HG03571 (cell line): ENCODE measurements around the gene NDUFV1.
"Not testable (repeated sequence)": the region's sequence is repeated elsewhere in the genome, so short reads cannot be mapped to it uniquely, and the experiment has no call there.

ENCODE experiments used
- ATAC-seq: cut with Tn5 transposase; IDR thresholded peaks from one replicate; pipeline ENCODE4 v1.9.1; 2021; ENCODE audit not compliant: unreplicated experiment

NDUFV1 gene

DNA sequence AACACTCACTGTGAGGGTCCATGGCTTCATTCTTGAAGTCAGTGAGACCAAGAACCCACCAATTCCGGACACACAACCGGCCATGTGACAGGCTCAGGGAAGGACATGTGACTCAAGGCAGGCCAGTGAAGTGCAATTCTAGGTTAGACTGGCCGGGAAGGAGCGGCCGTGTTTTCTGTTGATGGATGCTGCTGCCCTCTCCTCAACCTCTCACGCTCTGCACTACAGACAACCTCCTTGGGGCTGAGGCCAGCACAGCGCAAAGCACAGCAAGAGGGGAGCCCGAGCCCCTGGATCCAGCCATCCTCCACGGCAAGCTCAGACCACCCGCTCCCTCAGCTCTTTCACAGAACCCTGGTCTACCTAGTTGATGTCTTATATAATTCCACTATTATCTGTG lies 20.2 kb downstream of the NDUFV1 start:
- ATAC-seq: no peak

DNA sequence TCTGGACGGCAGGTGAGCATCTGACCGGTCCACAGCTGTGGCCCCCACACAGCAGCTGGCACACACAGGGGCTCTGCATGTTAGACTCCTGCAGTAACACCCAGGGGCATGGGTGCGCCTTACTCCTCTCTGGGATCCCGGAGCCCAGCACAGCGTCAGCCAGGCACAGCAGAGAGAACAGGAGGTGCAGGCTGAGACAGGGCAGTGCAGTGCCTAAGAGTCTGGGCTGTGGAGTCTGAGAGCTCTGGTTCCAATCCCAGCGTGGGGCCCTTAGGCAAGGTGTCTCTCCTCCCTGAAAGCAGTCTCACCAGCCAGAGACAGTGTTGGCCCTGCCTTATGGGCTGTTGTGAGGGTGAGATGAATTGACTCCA lies 20.7 kb downstream of the NDUFV1 start:
- ATAC-seq: no peak

DNA sequence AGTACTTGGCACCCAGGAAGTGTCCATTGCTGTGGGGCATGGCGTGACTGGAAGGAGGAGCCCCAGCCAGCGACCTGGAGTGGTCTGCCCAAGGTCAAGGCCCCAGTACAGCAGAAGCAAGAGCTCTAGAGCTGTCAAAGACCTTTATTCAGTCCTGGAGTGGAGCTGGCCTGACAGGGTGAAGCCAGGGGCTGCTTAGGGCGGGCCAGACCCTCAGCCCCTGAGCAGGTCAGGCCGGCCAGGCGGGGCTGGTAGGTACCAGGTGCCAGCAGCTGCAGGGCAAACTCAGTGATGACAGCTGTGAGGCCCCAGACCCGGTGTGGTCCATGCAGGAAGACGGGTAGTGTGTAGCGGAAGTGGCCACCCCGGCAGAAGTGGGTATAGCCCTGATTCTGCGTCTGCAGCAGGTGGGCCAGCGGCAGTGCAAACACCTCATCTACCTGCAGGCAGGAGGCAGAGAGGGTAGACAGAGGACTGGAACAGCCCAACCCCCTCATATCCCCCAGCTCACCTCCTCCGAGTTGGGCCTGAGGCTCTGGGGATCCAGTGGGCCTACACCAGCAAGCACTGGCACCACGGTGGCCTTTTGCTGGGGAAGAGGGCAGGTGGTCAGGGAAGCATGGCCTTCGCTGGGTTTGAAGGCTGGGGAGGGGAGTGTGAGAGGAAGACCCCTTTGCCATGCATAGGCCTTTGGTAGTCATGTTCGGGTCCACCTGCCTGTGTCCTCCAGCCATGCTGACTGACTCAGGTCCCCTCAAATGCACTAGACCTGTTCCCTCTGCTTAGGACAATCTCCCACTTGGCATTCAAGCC lies 21.3 kb downstream of the NDUFV1 start:
- ATAC-seq: no peak

DNA sequence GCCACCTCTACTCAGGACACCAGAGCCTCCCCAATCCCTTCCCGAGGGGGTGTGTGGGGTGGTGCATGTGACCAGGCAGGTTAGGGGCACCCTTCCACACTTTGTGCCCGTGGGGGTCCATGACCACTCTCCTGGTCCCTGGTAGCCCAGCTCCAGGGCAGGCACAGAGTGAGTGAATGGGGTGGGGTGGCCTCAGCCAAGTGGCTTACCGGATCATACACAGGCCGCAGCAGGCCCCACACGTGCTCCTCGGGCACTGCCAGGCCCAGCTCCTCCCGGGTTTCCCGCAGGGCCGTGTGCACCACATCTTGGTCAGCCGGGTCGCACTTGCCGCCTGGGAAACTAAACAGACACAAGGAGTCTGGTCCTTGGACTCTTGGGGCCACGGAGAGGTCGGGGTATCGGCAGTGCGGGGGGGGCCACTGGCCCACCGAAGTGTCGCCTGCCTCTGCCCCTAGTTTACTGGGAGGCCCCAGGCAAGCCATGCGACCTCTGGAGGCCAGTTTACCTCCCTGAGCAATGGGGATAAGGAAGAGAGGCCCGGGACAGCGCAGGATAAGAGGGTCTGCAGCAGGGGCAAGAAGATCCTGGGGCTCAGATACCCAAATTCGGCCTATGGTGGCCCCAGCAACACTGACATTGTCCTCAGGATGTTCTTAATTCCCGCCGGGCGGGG lies 22.1 kb downstream of the NDUFV1 start:
- no peak for ATAC-seq

DNA sequence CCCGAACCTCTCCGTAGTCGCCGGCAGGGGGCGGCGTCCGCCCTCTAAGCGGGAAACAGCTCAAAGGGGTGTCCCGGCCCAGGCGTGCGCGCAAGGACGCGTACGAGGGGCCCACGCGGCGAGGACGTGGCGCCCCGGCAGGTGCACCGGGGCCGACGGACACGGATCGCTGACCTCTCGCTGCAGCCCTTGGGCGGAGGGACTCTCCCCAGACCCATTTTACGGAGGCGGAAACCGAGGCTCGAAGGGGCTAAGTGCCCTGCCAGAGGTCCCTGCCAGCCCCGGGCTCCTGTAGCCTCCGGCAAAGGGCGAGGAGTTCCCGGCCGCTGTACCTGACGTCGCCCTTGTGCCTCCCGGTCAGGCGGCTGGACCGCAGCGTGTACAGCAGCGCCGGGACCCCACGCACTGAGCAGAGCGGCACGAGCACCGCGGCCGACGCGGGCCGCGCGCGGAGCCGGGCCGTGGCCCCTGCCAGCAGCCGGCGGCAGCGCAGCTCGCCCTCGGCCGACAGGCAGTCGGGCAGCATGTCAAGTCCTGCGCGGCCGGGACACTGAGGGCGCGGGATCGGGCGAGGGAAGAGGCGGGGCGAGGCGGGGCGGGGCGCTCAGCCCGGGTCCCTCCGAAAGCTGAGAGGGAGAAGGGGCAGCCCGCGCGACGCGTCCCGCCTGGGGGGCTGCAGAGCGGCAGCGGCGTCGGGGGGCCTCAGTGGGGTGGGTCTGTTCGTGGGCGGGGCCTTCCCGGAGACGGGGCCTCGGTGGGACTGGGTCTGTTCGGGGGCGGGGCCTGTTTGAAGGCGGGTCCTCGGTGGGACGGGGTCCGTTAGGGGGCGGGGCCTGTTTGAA lies 22.9 kb downstream of the NDUFV1 start, which contains the start of gene NUDT8:
NUDT8 (minus strand) TSS at position 552 of the 842 bp plus-strand sequence; CDS start at position 526, 26 bp downstream.
- ATAC-seq: peak; percentile 55

DNA sequence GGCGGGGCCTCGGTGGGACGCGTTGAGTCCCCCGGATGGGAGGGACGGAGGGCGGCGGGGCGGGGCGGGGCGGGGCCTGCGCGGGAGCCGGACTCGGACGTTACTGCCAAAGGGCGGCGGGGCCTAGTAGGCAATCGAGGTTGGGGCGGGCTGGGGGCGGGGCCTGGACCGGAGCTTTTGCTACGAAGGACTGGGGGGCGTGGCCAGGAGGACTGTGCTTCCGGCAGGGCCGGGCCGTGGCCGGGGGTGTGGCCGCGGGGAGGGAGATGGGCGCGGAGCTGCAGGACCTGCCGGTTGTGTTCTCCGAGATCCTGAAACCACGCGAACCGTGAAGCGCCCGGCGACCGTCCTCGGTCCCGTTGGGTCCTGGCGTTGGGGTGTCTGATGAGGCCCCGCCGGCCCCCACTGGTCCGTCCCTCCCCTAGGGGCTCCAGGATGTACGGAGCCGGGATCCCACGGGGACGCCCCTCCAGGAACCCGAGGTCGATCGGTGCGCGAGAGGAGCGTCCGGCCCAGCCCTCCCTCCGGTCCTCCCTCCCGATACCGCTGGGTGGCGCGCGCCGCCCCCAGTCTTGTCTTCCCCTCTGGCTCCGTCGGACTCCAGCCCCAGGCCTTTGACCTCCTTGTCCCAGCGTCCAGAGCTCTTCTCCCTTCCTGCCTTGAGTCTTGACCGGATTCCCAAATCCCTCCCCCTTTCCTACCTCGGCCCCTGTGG lies 23.6 kb downstream of the NDUFV1 start:
- ATAC-seq: peak; percentile 53

DNA sequence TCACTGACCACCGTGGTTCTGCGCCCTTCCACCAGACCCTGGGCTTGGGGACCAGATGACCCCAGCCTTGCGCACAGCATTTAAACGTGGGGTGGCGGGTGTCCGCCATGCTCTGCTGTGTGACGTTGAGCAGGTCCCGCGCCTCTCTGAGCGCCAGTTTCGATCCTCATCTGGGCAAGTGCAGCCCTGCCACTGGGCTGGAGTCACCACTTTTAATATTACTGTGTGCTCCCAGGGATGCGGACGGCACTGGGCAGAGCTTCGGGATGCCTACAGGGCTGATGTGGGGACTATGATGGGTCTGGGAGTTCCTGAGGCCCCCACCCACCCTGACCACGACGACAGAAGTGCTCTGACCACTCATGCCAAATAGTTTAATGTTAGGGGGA lies 24.2 kb downstream of the NDUFV1 start:
- no peak for ATAC-seq

DNA sequence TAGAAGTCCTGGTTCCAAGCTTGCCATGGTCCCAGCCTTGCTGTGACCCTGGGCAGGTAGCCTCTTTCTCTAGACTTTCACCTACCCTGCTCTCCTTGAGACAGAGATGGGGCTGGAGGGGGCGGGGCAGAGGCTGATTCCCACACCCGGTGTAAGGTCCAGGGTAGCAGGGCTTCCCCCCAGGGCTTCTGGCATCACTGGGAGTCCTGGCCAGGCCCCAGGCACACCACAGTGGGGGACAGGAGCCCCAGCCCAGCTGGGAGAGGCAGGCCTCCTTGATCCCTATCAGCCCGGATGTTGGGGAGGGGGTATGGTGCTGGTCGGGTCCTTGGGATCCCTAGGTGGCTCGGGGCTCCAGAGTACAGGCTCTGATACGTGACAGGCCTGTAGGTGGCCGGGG lies 24.7 kb downstream of the NDUFV1 start:
- ATAC-seq: no peak

DNA sequence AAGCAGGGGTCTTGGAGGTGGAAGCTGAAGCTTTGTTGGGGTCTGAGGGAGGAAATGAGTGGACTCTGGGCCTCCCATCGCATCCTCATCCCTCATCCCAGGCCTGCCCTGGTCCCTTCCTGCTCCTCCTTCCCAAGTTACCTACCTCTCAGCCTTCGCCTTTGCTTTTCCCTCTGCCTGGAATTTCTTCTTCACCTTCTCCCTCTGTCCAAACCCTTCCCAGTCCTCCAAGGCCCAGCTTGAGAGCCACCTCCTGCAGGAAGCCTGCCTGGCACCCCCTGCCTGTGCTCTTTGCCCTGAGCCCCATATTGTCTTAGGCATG lies 25.1 kb downstream of the NDUFV1 start:
- no peak for ATAC-seq

DNA sequence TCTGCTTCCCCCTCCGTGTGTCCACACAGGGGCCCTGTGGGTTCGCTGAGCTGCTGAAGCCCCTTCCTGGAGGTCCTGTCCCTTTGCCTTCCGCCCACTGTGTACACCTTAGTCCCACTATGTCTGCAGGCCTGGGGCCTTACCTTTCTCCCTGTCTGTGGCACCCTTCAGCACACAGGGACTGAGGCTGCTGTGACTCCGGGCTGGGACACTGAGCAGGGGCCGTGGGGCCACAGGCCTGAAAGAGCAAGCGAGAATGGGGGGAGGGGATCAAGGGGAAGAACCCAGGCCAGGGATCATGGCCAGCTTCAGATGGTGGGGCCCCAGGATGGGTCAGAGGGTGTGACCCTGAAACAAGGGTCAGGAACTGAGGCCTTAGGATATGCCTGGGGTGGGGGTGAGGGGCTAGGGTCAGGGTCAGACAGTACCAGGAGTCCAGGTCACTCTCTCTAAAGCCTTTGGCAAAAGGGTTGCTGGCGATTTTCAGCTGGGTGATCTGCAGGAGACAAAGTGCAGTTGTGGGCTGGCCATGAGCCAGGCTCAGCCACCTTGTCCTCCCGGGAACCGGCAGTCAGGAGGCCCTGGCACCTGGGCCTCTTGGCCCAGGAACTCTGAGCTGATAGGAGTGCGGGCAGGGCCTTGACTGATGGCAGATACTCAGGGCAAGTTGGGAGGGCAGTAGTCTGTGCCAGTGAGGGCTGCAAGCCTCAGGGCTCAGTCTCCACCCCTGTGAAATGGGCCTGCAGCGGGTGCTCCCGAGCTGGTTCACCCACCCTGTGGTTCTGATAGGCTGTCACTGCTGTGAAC lies 25.6 kb downstream of the NDUFV1 start:
- no peak for ATAC-seq

DNA sequence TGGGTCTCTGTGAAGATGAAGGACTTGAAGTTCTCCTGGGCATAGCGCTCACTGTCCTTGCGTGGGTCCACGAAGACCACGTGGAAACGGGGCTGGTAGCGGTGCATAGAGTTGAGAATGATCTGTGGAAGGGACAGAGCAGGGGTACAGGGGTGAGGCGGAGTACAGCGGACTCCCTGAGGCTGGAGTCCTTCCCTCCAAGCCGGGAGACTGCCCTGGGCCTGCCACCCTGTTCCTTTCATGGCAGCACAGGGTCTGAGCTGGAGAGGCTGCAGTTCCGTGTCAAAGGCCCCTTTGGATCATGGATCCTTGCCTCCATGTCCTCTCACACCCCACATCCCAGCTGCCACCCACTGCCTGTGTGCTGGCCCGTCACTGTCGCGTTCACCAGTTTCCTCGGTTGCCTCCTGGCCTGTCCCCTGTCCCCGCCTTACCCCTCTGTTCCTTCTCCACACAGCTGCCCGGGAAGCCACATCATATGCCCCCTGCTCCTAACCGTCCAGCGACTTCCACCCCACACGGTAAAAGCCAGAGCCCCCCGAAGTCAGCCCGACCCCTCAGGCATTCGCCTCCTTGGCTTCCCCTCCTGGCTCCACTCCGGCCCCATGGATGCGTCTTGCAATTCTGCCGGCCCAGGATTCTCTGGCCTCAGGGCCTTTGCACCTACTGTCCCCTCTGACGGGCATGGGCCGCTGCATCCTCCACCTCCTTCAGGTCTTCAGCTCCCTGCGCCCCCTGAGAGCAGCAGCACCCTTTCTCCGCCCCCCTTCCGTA lies 26.4 kb downstream of the NDUFV1 start:
- no peak for ATAC-seq

DNA sequence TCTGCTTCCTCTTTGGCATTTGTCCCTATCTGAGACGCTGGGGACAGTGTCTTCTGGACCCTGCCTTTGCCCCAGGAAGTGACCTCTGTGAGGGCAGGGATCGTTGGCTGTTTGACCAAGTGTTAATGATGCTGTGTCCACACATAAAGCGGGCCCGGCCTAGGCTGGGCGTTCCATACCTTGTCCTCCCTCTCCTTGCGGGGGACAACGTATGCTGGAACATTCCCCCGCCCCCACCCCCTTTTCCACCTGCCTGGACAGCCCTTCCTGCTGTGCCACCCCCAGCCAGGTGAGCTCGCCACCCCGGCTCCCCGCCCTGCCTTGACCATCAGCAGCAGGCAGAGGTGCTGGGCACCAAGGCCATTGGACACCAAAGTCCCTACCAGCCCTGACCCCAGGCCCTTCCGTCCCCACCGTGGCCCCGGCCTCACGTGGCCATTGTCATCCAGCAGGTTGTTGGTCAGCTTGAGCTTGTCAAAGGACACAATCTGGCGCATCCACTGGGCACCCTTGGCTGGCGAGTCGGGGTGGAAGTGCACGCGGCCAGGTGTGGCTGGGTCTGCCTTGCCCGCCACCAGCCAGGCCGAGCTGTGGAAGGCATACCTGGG lies 27.1 kb downstream of the NDUFV1 start:
- no peak for ATAC-seq

DNA sequence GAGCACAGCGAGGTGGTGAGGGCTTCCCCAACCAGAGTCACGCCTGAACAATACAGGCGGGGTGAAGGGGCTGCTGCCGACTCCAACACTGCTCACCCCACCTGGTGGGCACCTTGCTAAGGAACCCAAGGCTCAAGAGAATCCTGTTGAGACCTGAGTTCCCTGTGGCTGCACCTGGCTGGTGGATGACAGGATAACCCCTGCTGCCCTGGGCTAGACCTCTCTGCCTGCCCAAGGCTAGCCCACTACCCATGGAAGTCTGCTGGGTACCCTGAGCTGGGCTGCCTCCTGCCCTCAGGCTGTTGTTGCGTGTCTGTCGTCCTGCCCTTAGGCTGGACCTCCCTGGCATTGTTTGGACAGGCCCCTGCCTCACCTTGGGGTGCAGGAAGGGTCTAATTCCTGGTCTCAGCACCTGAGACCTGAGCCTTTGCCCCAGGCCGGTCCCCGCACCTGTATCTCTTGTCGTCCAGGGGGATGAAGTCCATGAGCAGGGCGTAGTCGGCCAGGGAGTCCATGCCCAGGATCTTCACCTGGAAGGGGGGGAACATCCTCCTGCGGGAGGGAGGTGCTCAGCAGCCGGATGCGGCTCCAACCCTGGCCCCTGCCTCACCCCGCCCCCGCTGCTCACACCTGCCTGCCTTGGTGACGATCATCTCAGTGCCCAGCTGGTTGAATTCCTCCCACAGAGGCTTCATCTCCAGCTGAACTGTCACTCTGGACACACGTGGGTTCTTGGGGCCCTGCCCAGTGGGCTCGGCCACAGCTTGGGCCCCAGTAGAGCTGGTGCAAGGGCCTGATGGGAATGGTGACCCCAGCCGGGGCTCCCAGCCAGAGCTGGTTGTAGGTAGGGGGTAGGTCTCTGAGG lies 27.9 kb downstream of the NDUFV1 start:
- ATAC-seq: no peak

DNA sequence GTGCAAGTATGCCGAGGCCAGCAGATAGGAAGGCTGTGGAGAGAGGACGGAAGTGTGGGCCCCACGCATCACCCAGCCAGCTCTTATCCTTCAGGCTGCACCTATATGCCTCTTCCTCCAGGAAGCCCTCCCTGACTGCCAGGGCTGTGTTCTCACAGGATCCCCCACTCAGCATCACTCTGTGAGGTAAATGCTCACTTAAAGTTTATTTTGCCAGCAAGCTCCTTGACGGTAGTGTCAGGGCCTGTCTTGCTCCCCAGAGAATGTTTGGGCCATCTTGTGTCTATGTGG lies 28.4 kb downstream of the NDUFV1 start:
- no peak for ATAC-seq

DNA sequence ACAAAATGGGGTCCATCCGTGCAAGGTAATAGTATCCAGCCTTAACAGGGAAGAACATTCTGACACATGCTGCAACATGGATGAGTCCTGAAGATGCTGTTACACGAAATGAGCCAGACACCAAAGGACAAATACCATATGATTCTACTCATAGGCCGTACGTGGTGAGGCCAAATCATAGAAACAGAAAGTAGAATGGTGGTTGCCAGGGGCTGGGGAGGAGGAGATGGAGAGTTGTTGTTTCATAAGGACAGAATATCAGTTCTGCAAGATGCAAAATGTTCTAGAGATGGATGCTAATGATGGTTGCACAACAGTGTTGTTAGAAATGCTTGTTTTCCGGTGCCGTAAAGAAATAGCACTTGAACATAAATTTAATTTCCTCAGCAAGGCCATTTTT lies 30.2 kb downstream of the NDUFV1 start:
- no peak for ATAC-seq

DNA sequence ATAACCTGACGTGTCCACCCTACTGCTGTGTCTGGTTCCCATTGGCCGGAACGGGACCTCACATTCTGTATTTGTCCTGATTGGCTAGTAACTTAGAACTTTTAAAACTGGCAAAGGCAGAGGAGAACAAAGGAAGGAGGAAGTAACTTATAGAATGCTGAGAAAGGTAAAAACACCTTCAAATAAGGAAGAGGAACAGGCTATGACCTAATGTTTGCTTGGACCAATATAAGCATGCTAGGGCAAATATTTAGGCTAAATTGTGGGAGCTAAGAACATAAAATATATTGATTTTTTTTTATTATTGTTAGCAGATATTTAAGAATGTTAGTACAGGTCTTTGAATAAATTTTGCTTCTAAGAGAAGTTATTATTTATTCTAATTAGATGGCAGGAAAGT lies 30.7 kb downstream of the NDUFV1 start:
- not testable (repeated sequence) for ATAC-seq

DNA sequence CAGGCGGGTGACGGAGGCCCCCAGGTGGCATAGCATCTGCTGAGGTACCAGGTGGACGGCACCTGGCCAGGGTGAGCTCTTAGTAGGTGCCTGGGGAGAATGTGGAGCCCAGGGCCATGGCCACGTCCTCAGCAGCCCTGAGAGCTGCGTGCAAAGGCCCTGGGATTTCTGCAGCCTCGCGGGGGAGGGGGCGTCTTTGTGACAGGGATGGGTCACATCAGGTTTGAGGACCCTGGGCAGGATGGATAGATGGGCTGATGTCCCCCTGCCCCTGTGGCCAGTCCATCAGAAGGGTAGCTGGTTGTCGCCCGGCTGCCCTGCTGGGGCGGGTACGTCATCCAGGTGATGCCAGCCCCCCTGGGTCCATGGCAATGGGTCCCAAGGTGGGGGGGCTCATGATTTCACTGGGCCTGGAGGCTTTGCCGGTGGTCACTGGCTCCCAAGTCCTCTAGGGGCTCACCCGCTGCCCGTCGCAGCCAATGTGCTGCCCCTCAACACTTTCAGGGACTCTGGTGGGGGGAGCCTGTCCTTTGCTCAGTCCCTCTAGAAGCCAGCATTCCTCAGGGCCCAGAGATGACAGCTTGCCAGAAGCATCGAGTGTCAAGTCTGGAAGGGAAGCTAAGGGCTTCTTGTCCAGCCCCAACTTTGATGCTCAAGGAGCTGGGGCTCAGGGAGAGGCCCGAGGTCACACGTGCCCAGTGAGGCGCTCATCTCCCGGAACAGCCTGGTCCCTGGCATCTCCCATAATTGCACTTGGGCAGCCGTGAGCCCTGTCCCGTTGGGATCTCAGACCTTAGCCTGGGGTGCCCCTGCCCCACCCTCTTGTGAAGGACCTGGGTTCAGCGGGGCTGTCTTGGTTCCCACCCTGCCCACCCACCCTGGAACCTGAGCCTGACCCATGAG lies 32.0 kb downstream of the NDUFV1 start:
- ATAC-seq: no peak
